PFSK-1 (cell line): ENCODE data around the gene NOL4L.

ENCODE experiments used
- FOXP2 ChIP-seq: optimal IDR thresholded peaks from 2 replicates; pipeline ENCODE3; 2011; ENCODE audit warnings: borderline replicate concordance, control low read depth, inconsistent platforms; ENCODE audit not compliant: insufficient read depth; ENCODE audit errors: extremely low read length, extremely low read depth
- POLR2AphosphoS5 ChIP-seq: IDR thresholded peaks from 2 replicates; pipeline ENCODE4 v1.6.1; 2012; ENCODE audit warnings: low read depth, mild to moderate bottlenecking, control low read depth, low read length, moderate library complexity
- REST ChIP-seq, 2 experiments: IDR thresholded peaks; 2 replicates each; pipeline versions ENCODE4 v1.6.1 to v1.8.0; 2011 to 2012; ENCODE audit warnings: low read depth in 2 of 2, low read length in 2 of 2, control low read depth in 1 of 2, inconsistent platforms in 1 of 2, mild to moderate bottlenecking in 1 of 2, moderate library complexity in 1 of 2; ENCODE audit not compliant: insufficient read depth in 1 of 2
- SIN3A ChIP-seq: IDR thresholded peaks from 2 replicates; pipeline ENCODE4 v1.6.1; 2012; ENCODE audit warnings: mild to moderate bottlenecking, low read length, moderate library complexity, borderline replicate concordance; ENCODE audit not compliant: insufficient read depth
- TAF1 ChIP-seq: IDR thresholded peaks from 2 replicates; pipeline ENCODE4 v1.6.1; 2012; ENCODE audit warnings: low read length, control low read depth, borderline replicate concordance; ENCODE audit not compliant: insufficient read depth

DNA sequence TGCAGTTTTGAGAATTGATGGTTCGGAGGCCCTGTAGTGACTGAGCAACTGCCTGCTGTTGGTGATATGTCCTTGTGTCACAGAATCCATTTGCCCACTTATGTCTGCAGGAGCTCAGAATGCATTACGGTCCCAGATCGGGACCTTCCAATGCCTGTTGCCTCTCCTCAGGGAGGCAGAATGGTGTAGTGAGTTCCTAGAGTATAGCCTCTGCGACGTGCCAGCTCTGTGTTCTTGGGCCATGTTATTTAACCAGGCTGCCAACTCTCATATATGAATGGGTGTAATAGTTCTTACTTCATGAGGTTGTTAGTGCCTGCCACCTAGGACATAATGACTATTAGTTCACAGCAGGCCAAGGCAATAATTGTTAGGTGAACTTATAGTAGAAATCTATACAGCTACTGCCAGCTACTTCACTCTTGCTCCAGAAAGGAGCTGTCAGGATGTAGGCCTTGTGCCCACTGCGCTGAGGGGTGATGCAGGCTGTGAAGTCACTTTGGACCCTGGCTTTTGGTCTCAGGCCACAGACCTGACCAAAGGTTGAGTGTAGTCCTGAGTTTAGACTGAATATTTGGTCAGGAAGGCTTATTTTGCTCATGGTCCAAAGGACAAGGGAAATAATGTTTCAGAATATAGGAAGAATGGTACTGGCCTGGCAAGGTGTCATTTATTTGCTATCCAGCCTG is 144.9 kb downstream of the NOL4L start:
- TF ChIP-seq REST (IDR thresholded peaks at IDR 0.05; ENCODE audit: insufficient read depth in 1 of 2, low read depth in 2 of 2, low read length in 2 of 2), result no peak
- no peak for TF ChIP-seq POLR2AphosphoS5
- TF ChIP-seq TAF1, result no peak
- TF ChIP-seq SIN3A, result no peak
- TF ChIP-seq FOXP2, result no peak
